AG20443 (cell line): Measurements from ENCODE around the gene FGFR2.

Experiments used
- DNase-seq: peaks from one replicate; pipeline ENCODE4 v3.0.0; 2012; ENCODE audit warnings: low spot score, mixed read lengths

Gene FGFR2

DNA sequence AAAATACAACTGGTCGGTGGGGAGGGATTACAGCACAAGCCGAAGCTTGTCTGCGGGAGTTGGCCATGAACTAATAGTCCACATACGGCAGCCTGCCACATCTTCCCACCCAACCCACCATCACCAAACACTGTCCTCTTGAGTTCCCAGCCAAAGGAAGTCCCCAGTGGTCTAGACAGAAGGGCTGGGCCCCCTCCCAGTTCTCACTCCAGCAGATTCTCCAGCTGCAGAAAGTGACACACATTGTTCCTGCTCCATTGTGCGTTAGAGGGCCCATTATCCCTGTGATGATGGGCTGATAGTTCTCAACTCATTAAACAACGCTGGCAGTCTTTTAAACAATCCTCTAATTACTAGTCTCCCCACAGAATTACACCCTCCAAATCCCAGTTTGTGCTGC lies 148.0 kb downstream of the FGFR2 start:
- no peak for DNase-seq

- no peak for DNase-seq
Observed at GRCh38 chr10:121449482-121449924, 148.7 kb downstream of the FGFR2 start.

DNA sequence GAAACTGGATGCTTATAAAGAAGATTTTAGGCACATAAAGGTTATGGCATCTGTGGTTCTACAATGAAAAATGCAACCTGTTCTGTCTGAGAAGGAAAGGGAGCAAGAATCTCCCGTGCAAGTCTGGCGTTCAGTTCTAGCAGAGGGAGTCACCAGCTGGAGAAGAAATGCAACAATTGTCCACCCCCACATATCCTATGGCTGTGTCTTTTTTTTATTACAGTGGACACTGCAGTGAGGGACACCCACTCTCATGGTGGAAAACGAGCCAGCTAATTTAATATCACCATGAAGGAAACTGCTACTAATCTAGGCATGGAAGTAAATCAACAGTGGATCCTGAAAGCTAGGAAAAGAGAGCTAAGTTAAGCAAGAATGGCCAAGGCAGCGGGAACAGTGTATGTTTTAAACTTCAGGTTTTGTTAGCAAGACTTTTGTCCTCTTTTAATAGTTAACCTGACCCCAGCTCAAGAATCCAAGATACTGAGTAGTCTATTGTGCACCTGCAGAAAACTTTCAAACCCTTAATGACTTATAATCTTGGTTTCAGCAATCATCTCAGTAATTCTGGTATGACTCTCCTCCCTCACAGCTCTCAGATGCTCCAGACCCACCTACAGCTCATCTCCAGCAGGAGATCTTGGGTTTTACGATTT lies 149.3 kb downstream of the FGFR2 start:
- DNase-seq: no peak

DNA sequence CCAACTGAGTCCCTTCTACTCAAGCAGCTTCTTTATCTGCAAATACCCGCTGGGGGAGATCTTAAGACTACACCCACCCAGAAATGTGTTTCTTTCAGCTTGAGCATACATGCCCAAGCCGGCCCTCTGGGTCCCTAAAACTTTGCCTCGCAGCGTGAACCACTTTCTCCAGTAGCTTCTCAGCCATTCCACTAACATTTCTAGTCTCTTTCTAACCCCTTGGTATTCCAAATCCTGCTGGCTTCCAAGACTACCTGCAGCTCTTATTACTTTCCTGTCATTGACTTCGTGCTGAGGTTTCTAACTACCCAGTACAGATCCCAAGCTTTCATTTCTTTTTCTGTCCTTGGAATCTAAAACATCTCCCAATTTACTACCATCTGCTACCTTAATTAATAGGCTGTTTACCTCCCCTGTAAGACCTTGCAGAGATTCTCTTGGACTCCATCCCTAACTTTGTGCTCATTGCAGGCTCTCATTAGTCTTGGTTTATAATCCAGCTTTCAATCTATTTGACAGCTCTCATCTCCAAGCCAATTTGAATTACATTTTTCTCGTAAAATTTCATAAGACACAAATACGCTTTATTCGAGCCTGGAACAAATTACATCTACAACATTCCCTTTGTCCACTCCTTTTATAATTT lies 153.6 kb downstream of the FGFR2 start:
- DNase-seq: no peak

- no peak for DNase-seq
Observed at GRCh38 chr10:121442086-121442935, 155.9 kb downstream of the FGFR2 start.

- no peak for DNase-seq
Observed at GRCh38 chr10:121440461-121440860, 157.8 kb downstream of the FGFR2 start.

DNA sequence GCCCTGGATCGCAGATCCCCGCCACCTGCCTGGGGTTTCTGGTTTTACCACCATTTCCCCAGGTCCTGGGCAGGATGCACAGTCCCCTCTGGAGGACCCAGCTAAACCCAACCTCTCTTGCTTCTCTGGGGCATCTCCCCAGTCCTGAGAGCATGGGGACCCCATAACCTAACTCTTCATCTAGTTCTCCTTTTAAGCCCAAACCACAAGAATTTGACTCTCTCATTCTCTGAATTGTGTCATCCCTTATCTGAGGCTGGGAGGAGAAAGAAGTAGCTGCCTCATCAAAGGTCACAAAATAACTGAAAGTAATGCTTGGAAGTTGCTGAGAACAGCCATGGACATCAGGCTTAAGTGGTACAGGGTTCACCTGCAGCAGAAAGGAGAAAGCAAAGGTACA lies 159.9 kb downstream of the FGFR2 start:
- no peak for DNase-seq

- no peak for DNase-seq
Observed at GRCh38 chr10:121437596-121437995, 160.6 kb downstream of the FGFR2 start.

- DNase-seq: no peak
Observed at GRCh38 chr10:121436630-121437341, 161.5 kb downstream of the FGFR2 start.

DNA sequence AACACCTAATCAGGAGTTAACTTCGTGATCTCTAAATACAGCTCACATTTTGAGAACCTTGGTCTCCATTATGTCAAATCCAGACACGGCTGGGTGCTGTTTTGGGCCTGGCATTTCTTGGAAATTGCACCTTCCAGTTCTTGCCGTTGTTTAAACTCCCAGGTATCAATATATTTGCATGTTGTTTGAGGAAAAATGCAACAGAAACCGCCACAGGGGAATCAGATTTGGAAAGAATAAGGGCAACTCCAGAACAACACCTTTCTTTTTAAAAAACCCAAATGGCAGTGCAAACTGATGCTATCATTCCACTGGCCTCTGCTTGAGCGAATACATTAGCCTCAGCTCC lies 162.0 kb downstream of the FGFR2 start:
- no peak for DNase-seq

DNA sequence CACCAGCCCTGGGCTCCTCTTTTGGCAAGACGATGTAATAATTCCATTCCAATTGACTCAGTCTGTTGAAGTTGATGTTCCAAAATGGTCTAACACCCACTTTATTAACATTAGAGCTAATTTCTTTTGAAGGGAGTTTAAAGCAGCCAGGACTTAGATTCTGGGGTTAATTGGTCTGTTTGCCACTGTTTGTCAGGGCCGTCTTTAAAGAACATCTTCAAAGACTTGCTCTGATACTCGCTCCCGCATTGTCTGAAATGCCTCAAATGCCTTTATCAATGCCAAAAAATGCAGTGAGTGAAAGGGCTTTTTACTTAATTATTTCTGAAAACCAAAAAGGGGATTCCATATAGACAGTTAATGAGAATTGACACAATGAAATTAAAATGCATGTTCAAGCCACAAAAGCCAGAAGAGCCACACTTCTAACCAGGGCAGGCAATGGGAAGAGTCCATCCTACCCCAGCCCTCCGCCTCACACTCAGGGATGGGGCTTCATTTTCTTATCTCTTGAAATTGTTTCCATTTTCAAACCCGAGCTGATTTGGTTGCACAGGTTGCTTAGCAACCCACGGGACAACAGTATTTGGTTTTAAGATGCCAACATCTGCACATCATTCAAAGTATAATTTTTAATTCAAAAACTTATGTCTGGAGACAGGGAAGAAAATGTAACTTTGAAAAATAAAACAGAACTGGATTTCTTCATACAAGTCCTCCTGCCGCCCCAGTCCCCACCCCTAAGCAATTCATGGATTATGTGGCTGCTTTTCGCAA lies 163.0 kb downstream of the FGFR2 start:
- no peak for DNase-seq

DNA sequence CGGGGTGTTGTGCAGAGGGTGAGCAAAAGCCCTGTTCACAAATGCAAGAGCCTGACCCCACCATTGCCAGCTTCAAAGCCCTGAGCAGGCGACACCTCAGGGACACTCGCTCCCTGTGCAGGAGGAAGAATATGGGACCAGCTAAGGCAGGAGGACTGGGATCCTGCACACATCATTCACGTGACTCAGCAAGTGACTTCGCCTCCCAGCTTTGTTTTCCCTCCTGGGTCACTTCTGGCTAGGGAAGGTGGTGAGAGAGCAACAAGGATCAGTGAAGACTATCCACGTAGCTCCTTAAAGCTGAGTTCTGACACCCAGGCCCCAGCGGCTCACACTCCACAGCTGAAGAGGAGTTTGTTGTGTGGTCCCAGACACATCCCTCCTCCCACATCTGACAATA lies 164.3 kb downstream of the FGFR2 start:
- no peak for DNase-seq

DNA sequence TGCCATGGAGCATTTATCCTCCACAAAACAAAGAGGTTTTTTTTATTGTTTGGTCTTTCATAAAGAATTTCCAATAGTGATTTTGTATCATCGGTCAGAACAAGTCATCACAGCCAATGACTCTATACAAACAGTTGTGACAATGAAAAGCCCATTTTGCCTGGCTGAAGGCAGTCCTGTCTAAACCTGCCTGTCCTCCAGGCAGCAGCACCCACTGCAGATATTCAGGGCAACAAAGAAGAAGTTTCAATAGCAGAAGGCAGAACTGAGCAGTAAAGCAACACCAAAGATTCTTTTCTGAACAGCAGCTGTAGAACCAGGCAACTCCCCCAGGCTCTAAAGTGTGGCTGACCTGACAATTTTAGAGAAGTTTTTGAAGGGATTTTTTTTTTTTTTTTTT lies 169.4 kb downstream of the FGFR2 start:
- no peak for DNase-seq
